H54 (cell line): ENCODE measurements around the gene ZDHHC11B.

Experiments
- DNase-seq: peaks from one replicate; pipeline ENCODE4 v3.0.0; 2011; ENCODE audit warnings: low spot score, mixed read lengths; ENCODE audit not compliant: insufficient read length
- FAIRE-seq: peaks from 3 replicates; lab custom pipeline; 2011; peaks lifted over from hg19 to GRCh38; lab: Jason Lieb, UNC
- POLR2A ChIP-seq: IDR thresholded peaks from 2 replicates; pipeline ENCODE4 v1.6.1; 2011; ENCODE audit warnings: low read depth, mild to moderate bottlenecking, low read length

ZDHHC11B gene

GRCh38 chr5:660491-661030 lies 124.0 kb downstream of the ZDHHC11B start:
- no peak for FAIRE-seq
- no peak for DNase-seq
- TF ChIP-seq POLR2A, result no peak
